Thyroid gland (tissue), 4 donors: ENCODE data around the gene MTMR8. TPM values are rescaled to one million over a fixed set of nuclear protein-coding genes. Genes with fewer than 3 reads are reported as not detected.
"Not testable (repeated sequence)": the region's sequence is repeated elsewhere in the genome, so short reads cannot be mapped to it uniquely, and the experiment has no call there.

Source experiments
- DNase-seq, 2 donors: peaks; one replicate each; pipeline ENCODE4 v3.0.0-alpha.2; 2019
- H3K27ac ChIP-seq, 3 donors: fragments of 200-600 bp; sonication (generic); 1 replicate in 2 of 3; 2 replicates in 1 of 3; pipeline ENCODE4 v1.5.1; 2016 to 2019; ENCODE audit warnings: mild to moderate bottlenecking in 1 of 3, moderate library complexity in 1 of 3
- H3K27me3 ChIP-seq: fragments of 200-600 bp; sonication (generic); one replicate; pipeline ENCODE4 v1.5.1; 2019
- H3K36me3 ChIP-seq, 2 donors: fragments of 200-600 bp; sonication (generic); one replicate each; pipeline ENCODE4 v1.5.1; 2016 to 2019
- H3K4me1 ChIP-seq, 2 donors: fragments of 200-600 bp; sonication (generic); one replicate each; pipeline ENCODE4 v1.5.1; 2017 to 2019
- H3K4me3 ChIP-seq, 3 donors: fragments of 200-600 bp; sonication (generic); replicated peaks in 1 of 3; 1 replicate in 2 of 3; 2 replicates in 1 of 3; pipeline ENCODE4 v1.5.1; 2016; ENCODE audit warnings: mild to moderate bottlenecking in 1 of 3
- H3K9me3 ChIP-seq: fragments of 200-600 bp; sonication (generic); one replicate; pipeline ENCODE4 v1.5.1; 2017
- POLR2A ChIP-seq, 2 donors: fragments of 450-650 bp; IDR thresholded peaks; one replicate each; pipeline ENCODE4 v1.6.1; 2017; ENCODE audit warnings: antibody characterized with exemption in 2 of 2, mild to moderate bottlenecking in 2 of 2, moderate library complexity in 1 of 2
- WGBS, 2 donors: methylation state at CpG; one replicate each; pipeline ENCODE4 v1.1.5; 2017; 5-methylcytosine and 5-hydroxymethylcytosine counted together
- intact Hi-C: fragments of 100-400 bp; cut with DNase I; formaldehyde crosslinking; loops from one replicate; pipeline ENCODE4 v1.15.1; 2023
- total RNA-seq, 4 donors: library from RNA; depleted of rRNA; stranded (reverse); fragments of >200 nt; gene quantifications; one replicate each; pipeline ENCODE4 v1.2.3, GENCODE V29; 2016
- TF ChIP-seq, protein P1 (sequence below), 6 experiments: fragments of 200-600 bp in 3 of 6; fragments of 450-650 bp in 3 of 6; sonication (generic) in 3 of 6; IDR thresholded peaks; one replicate each; pipeline ENCODE4 v1.5.1; 2016 to 2019; ENCODE audit warnings: antibody characterized with exemption in 6 of 6, mild to moderate bottlenecking in 2 of 6, inconsistent platforms in 1 of 6, moderate library complexity in 1 of 6

The MTMR8 gene
- total RNA-seq, 4 donors from 2014 or later = 1.6 to 2.9 (median 2.1) TPM

DNA sequence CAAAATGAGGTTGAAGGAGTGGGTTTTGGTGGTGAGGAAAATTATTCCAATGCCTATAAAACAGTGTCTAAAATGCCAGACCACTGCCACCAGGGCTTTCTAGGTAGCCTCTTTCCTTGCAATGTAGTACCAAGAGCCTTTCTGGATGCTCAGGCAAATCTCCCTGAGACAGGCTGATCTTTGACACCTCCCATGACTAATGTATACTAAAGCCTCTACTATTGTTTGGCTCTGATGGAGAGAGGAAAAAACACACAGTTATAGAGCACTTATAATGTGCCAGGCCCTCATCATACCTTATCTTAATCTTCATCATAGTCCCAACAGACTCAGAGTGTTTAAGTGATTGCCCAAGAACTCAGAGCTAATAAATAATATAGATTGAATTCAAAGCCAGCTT is 5.8 kb downstream of the MTMR8 start:
- TF ChIP-seq POLR2A (IDR thresholded peaks at IDR 0.05) = no peak
- TF ChIP-seq, protein P1, sequence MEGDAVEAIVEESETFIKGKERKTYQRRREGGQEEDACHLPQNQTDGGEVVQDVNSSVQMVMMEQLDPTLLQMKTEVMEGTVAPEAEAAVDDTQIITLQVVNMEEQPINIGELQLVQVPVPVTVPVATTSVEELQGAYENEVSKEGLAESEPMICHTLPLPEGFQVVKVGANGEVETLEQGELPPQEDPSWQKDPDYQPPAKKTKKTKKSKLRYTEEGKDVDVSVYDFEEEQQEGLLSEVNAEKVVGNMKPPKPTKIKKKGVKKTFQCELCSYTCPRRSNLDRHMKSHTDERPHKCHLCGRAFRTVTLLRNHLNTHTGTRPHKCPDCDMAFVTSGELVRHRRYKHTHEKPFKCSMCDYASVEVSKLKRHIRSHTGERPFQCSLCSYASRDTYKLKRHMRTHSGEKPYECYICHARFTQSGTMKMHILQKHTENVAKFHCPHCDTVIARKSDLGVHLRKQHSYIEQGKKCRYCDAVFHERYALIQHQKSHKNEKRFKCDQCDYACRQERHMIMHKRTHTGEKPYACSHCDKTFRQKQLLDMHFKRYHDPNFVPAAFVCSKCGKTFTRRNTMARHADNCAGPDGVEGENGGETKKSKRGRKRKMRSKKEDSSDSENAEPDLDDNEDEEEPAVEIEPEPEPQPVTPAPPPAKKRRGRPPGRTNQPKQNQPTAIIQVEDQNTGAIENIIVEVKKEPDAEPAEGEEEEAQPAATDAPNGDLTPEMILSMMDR (IDR thresholded peaks at IDR 0.05) = no peak
- Histone ChIP-seq H3K27me3 (no peaks in the 10 kb centered on the region), H3K27ac (no peak overlapping the region), H3K9me3 (no peaks in the 10 kb centered on the region), H3K4me3 (no peak overlapping the region), H3K4me1 (no peaks in the 10 kb centered on the region), H3K36me3 (no peaks in the 10 kb centered on the region)
- intact Hi-C loops = no loop called here
- no peak for DNase-seq

DNA sequence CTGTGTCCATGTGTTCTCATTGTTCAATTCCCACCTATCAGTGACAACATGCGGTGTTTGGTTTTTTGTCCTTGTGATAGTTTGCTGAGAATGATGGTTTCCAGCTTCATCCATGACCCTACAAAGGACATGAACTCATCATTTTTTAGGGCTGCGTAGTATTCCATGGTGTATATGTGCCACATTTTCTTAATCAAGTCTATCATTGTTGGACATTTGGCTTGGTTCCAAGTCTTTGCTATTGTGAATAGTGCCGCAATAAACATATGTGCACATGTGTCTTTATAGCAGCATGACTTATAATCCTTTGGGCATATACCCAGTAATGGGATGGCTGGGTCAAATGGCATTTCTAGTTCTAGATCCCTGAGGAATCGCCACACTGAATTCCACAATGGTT is 14.5 kb downstream of the MTMR8 start:
- H3K36me3 ChIP-seq, H3K9me3 ChIP-seq, H3K27me3 ChIP-seq, intact Hi-C loops, H3K4me3 ChIP-seq, DNase-seq, H3K27ac ChIP-seq, H3K4me1 ChIP-seq: not testable (repeated sequence)
- 94 to 99% methylated on average over 4 of the region's 4 CpGs for WGBS, 2 donors

DNA sequence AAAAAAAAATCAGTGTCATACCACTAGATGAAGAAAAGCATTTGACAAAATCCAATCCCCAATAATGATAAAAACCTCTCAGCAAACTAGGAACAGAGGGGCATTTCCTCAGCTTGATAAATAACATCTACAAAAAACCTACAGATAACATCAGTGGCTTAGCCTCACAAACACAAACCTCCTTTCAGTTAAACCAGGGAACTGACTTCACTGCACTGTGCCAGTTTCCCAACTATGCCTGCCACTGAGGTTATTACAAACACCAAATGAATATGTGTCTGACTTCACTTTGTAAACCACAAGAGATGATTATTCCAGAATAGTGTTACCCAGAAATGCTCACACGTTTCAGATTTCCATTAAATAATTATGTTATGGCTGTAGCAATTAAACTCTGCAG is 15.3 kb downstream of the MTMR8 start:
- DNase-seq = no peak
- TF ChIP-seq, protein P1 (IDR thresholded peaks at IDR 0.05) = no peak
- TF ChIP-seq POLR2A (IDR thresholded peaks at IDR 0.05) = no peak
- Histone ChIP-seq H3K9me3 (no peaks in the 10 kb centered on the region), H3K27me3 (no peaks in the 10 kb centered on the region), H3K4me3 (no peak overlapping the region), H3K27ac (no peak overlapping the region), H3K36me3 (no peaks in the 10 kb centered on the region), H3K4me1 (no peaks in the 10 kb centered on the region)
- intact Hi-C loops = no loop called here
- 100% methylated on average over 1 of the region's 1 CpG for WGBS, 2 donors

DNA sequence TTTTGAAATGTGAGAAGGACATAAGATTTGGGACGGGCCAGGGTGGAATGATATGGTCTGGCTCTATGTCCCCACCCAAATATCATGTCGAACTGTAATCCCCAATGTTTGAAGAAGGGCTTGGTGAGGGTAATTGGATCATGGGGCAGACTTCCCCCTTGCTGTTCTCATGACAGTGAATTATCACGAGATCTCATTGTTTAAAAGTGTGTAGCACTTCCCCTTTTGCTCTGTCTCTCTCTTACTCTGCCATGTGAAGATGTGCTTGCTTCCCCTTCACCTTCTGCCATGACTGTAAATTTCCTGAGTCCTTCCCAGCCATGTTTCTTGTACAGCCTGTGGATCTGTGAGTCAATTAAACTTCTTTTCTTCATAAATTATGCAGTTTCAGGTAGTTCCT is 17.5 kb downstream of the MTMR8 start:
- no peaks in the 10 kb centered on the region for H3K9me3 ChIP-seq
- no peak for TF ChIP-seq POLR2A (IDR thresholded peaks at IDR 0.05)
- TF ChIP-seq, protein P1 (IDR thresholded peaks at IDR 0.05) = no peak

DNA sequence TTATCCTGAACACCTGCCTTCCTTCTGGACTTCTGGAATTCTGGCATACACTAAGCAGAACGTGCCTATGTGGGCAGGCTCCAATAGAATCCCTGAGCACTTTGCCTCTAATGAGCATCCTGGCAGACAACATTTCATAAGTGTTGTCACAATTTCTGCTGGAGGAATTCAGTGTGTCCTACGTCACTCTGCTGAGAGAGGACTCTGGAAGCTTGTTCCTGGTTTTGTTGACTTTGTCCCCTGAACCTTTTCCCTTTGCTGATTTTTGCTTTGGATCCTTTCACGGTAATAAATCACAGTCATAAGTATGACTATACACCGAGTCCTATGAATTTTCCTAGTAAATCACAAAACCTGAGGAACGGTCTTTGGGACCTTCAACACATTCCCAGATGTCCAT is 43.2 kb downstream of the MTMR8 start:
- TF ChIP-seq, protein P1 (IDR thresholded peaks at IDR 0.05) = no peak
- no peak for TF ChIP-seq POLR2A (IDR thresholded peaks at IDR 0.05)
- no peak for DNase-seq
- WGBS, 2 donors = 94 to 98% methylated on average over 5 of the region's 5 CpGs
- intact Hi-C loops = no loop called here
- Histone ChIP-seq H3K27me3 (no peaks in the 10 kb centered on the region), H3K9me3 (no peaks in the 10 kb centered on the region), H3K27ac (no peak overlapping the region), H3K36me3 (no peaks in the 10 kb centered on the region), H3K4me1 (no peaks in the 10 kb centered on the region), H3K4me3 (no peak overlapping the region)

More for the DNA sequence above, 17.5 kb downstream of the MTMR8 start:
- intact Hi-C loops = no loop called here
- H3K4me1 ChIP-seq = no peaks in the 10 kb centered on the region
- DNase-seq = no peak
- no peak overlapping the region for H3K27ac ChIP-seq
- no peaks in the 10 kb centered on the region for H3K36me3 ChIP-seq
- H3K4me3 ChIP-seq = no peak overlapping the region
- 96 to 97% methylated on average over 3 of the region's 3 CpGs for WGBS, 2 donors
- H3K27me3 ChIP-seq = no peaks in the 10 kb centered on the region

DNA sequence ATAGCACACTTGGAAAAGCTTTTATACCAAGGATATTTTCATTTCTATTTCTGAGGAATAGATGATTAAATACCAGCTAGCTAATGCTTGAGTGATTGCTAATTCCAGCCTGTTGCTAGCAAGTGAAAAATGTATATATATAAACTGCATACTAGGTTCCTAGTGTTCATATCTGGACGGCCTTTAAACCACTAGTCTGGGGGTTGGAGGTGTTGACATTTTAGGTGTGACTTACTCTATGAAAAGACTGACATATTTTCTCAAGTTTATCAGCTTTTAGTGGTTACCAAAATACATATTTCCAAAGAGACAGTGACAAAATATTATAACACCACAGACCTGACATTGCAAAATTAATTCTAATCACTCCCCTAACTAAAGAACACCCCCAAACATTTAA is 44.7 kb downstream of the MTMR8 start:
- H3K4me3 ChIP-seq = no peak overlapping the region
- H3K4me1 ChIP-seq = no peaks in the 10 kb centered on the region
- H3K27me3 ChIP-seq = no peaks in the 10 kb centered on the region
- 72 to 88% methylated on average over 1 of the region's 1 CpG for WGBS, 2 donors
- H3K9me3 ChIP-seq = no peaks in the 10 kb centered on the region
- intact Hi-C loops = no loop called here
- DNase-seq = no peak
- H3K36me3 ChIP-seq = no peaks in the 10 kb centered on the region
- no peak for TF ChIP-seq POLR2A (IDR thresholded peaks at IDR 0.05)
- TF ChIP-seq, protein P1 (IDR thresholded peaks at IDR 0.05) = no peak
- no peak overlapping the region for H3K27ac ChIP-seq
